OCI-LY1 (cell line): ENCODE measurements around the gene SEC11A.

Source experiments
- H2AFZ ChIP-seq: fragments of 200-600 bp; sonication (generic), shearing (Covaris generic); 2 replicates; pipeline ENCODE4 v1.6.0; 2014; ENCODE audit warnings: antibody characterized with exemption, mild to moderate bottlenecking, low read length
- H3F3A ChIP-seq: fragments of 200-600 bp; sonication (generic), shearing (Covaris generic); 2 replicates; pipeline ENCODE4 v1.6.0; 2014; ENCODE audit warnings: mild to moderate bottlenecking, antibody characterized with exemption, low read length, moderate library complexity; ENCODE audit not compliant: insufficient read depth
- H3K27ac ChIP-seq: fragments of 200-600 bp; sonication (generic); 2 replicates; pipeline ENCODE4 v1.5.1; 2014; ENCODE audit warnings: low read length, mixed run types, mild to moderate bottlenecking, low read depth; ENCODE audit not compliant: poor library complexity, severe bottlenecking
- H3K27me3 ChIP-seq: fragments of 200-600 bp; sonication (generic); 2 replicates; pipeline ENCODE4 v1.6.0; 2014; ENCODE audit warnings: antibody characterized with exemption, mild to moderate bottlenecking, low read length, moderate library complexity; ENCODE audit not compliant: insufficient read depth
- H3K36me3 ChIP-seq: fragments of 200-600 bp; sonication (generic); 2 replicates; pipeline ENCODE4 v1.6.1; 2014; ENCODE audit warnings: mild to moderate bottlenecking, antibody characterized with exemption, low read length, moderate library complexity, mixed read lengths; ENCODE audit not compliant: insufficient read depth
- H3K4me1 ChIP-seq: fragments of 200-600 bp; sonication (generic); 2 replicates; pipeline ENCODE4 v1.5.1; 2014; ENCODE audit warnings: mild to moderate bottlenecking, low read length, moderate library complexity; ENCODE audit not compliant: insufficient read depth, severe bottlenecking
- H3K4me2 ChIP-seq: fragments of 200-600 bp; sonication (generic), shearing (Covaris generic); 2 replicates; pipeline ENCODE4 v1.6.1; 2014; ENCODE audit warnings: low read length
- H3K4me3 ChIP-seq: fragments of 200-600 bp; sonication (generic); 2 replicates; pipeline ENCODE4 v1.5.1; 2014; ENCODE audit warnings: low read length, low read depth, mild to moderate bottlenecking, mixed read lengths; ENCODE audit not compliant: poor library complexity, severe bottlenecking
- H3K79me2 ChIP-seq: fragments of 200-600 bp; shearing (Covaris generic); 2 replicates; pipeline ENCODE4 v1.6.1; 2016; ENCODE audit warnings: mixed run types, low read length, mixed read lengths; ENCODE audit not compliant: insufficient read depth
- H3K9ac ChIP-seq: fragments of 200-600 bp; sonication (generic), shearing (Covaris generic); 2 replicates; pipeline ENCODE4 v1.6.1; 2014; ENCODE audit warnings: mild to moderate bottlenecking, low read length, mixed read lengths
- H3K9me2 ChIP-seq: fragments of 200-600 bp; sonication (generic), shearing (Covaris generic); 2 replicates; pipeline ENCODE4 v1.6.1; 2014; ENCODE audit warnings: low read depth, mild to moderate bottlenecking, low read length, mixed read lengths
- H3K9me3 ChIP-seq: fragments of 200-600 bp; shearing (Covaris generic); 2 replicates; pipeline ENCODE4 v1.6.1; 2014; ENCODE audit warnings: low read length, mixed read lengths
- H4K20me1 ChIP-seq: fragments of 200-600 bp; sonication (generic), shearing (Covaris generic); 2 replicates; pipeline ENCODE4 v1.6.0; 2016; ENCODE audit warnings: mild to moderate bottlenecking, low read length; ENCODE audit not compliant: insufficient read depth
- EZH2 ChIP-seq: fragments of 200-600 bp; sonication (generic), shearing (Covaris generic); IDR thresholded peaks from 2 replicates; pipeline ENCODE4 v1.8.0; 2017; ENCODE audit warnings: borderline replicate concordance, mixed run types, mild to moderate bottlenecking, antibody characterized with exemption, low read length, moderate library complexity, mixed read lengths
- TF ChIP-seq, protein P1 (sequence below): fragments of 200-600 bp; sonication (generic), shearing (Covaris generic); IDR thresholded peaks from 2 replicates; pipeline ENCODE4 v1.5.1; 2017; ENCODE audit warnings: mild to moderate bottlenecking, antibody characterized with exemption, low read length, moderate library complexity, mixed read lengths

Gene SEC11A

DNA sequence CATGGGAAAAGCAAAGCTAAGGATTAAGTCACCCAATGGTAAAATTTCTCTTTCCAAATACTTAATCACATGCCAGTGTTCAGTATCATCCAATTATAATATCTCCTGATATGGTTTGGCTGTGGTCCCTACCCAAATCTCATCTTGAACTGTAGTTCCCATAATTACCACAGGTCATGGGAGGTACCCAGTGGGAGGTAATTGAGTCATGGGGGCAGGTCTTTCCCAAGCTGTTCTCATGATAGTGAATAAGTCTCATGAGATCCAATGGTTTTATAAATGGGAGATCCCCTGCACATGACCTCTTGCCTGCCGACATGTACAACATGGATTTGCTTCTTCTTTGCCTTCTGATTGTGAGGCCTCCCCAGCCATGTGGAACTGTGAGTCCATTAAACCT lies 31.8 kb downstream of the SEC11A start:
- no peak overlapping the region for H3K4me3 ChIP-seq
- H3K4me1 ChIP-seq = no peaks in the 10 kb centered on the region
- no peaks in the 10 kb centered on the region for H3K9me3 ChIP-seq
- no peaks in the 10 kb centered on the region for H4K20me1 ChIP-seq
- no peaks in the 10 kb centered on the region for H3K9me2 ChIP-seq
- TF ChIP-seq, protein P1, sequence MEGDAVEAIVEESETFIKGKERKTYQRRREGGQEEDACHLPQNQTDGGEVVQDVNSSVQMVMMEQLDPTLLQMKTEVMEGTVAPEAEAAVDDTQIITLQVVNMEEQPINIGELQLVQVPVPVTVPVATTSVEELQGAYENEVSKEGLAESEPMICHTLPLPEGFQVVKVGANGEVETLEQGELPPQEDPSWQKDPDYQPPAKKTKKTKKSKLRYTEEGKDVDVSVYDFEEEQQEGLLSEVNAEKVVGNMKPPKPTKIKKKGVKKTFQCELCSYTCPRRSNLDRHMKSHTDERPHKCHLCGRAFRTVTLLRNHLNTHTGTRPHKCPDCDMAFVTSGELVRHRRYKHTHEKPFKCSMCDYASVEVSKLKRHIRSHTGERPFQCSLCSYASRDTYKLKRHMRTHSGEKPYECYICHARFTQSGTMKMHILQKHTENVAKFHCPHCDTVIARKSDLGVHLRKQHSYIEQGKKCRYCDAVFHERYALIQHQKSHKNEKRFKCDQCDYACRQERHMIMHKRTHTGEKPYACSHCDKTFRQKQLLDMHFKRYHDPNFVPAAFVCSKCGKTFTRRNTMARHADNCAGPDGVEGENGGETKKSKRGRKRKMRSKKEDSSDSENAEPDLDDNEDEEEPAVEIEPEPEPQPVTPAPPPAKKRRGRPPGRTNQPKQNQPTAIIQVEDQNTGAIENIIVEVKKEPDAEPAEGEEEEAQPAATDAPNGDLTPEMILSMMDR = no peak
- TF ChIP-seq EZH2 = no peak
- H3K36me3 ChIP-seq = peaks cover 68% of the 10 kb centered on the region
- no peaks in the 10 kb centered on the region for H3K27me3 ChIP-seq
- no peaks in the 10 kb centered on the region for H3K79me2 ChIP-seq
- H3K9ac ChIP-seq = no peak overlapping the region
- no peak overlapping the region for H3K4me2 ChIP-seq
- H3K27ac ChIP-seq = no peak overlapping the region
- no peaks in the 10 kb centered on the region for H3F3A ChIP-seq
- no peak overlapping the region for H2AFZ ChIP-seq

DNA sequence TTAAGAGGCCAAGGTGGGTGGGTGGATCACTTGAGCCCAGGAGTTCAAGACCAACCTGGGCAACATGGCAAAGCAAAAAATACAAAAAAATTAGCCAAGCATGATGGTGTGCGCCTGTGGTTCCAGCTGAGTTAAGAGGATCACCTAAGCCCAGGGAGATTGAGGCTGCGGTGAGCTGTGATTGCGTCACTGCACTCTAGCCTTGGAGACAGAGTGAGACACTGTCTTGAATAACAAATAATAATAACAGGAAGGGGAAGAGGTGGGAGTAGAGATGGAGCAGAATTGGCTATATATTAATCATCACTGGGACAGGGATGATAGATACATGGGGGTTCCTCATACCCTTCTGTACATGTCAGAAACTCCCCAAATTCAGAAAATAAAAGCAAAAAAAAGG lies 34.1 kb downstream of the SEC11A start:
- H4K20me1 ChIP-seq = no peaks in the 10 kb centered on the region
- no peak overlapping the region for H3K27ac ChIP-seq
- H3K27me3 ChIP-seq = no peaks in the 10 kb centered on the region
- no peak overlapping the region for H3K4me3 ChIP-seq
- no peaks in the 10 kb centered on the region for H3K79me2 ChIP-seq
- no peak for TF ChIP-seq EZH2
- TF ChIP-seq, protein P1 = no peak
- no peak overlapping the region for H2AFZ ChIP-seq
- H3K9me2 ChIP-seq = no peaks in the 10 kb centered on the region
- no peaks in the 10 kb centered on the region for H3F3A ChIP-seq
- peaks cover 65% of the 10 kb centered on the region for H3K36me3 ChIP-seq
- no peak overlapping the region for H3K4me2 ChIP-seq
- H3K9ac ChIP-seq = no peak overlapping the region
- H3K9me3 ChIP-seq = no peaks in the 10 kb centered on the region
- H3K4me1 ChIP-seq = no peaks in the 10 kb centered on the region

DNA sequence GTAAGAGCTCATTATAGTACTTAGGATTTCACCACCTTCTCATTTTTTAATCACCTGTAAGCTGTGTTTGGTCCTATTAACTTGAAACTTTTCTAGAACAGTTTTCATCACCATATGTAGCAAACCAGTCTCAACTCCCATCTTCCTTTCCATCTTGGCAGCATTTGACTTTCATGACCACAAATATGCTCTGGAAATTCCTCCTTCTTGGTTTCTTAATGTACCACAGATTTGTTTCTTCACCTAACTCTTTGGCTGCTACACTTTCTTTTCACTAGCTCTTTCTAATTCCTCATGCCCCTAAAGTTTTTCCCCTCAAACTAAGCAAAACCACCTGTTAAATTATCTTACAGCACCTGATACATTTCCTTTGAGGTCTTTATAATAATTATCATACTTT lies 44.7 kb downstream of the SEC11A start:
- Histone ChIP-seq H2AFZ (no peak overlapping the region), H3F3A (no peaks in the 10 kb centered on the region; the same call in 1 of the 2 replicates)

More for the DNA sequence above, 44.7 kb downstream of the SEC11A start:
- Histone ChIP-seq H3K79me2 (no peaks in the 10 kb centered on the region), H3K27ac (no peak overlapping the region), H3K4me2 (no peak overlapping the region), H4K20me1 (no peaks in the 10 kb centered on the region), H3K9ac (no peak overlapping the region), H3K9me3 (no peaks in the 10 kb centered on the region), H3K36me3 (peaks cover 48% of the 10 kb centered on the region), H3K9me2 (no peaks in the 10 kb centered on the region), H3K4me1 (no peaks in the 10 kb centered on the region), H3K27me3 (no peaks in the 10 kb centered on the region), H3K4me3 (no peak overlapping the region)
- TF ChIP-seq, protein P1 = no peak
